HG03469 (cell line): Measurements from ENCODE around the gene KIF26B.

ENCODE experiments used
- ATAC-seq: cut with Tn5 transposase; IDR thresholded peaks from one replicate; pipeline ENCODE4 v1.9.1; 2021; ENCODE audit warnings: mild to moderate bottlenecking, moderate library complexity, moderate number of reproducible peaks; ENCODE audit not compliant: unreplicated experiment

The KIF26B gene

GRCh38 chr1:245542365-245542764, 387.6 kb downstream of the KIF26B start:
- no peak for ATAC-seq

GRCh38 chr1:245544236-245544635, 389.5 kb downstream of the KIF26B start:
- no peak for ATAC-seq

GRCh38 chr1:245546875-245547274, 392.1 kb downstream of the KIF26B start:
- ATAC-seq, result no peak

- ATAC-seq, result no peak
These were observed 395.4 kb downstream of the KIF26B start for GRCh38 chr1:245549996-245550719.

GRCh38 chr1:245550720-245551043, 395.9 kb downstream of the KIF26B start:
- ATAC-seq, result no peak

- ATAC-seq, result no peak
These were observed 396.8 kb downstream of the KIF26B start for GRCh38 chr1:245551536-245551935.

GRCh38 chr1:245552331-245552730, 397.5 kb downstream of the KIF26B start:
- no peak for ATAC-seq

GRCh38 chr1:245556057-245556456, 401.3 kb downstream of the KIF26B start:
- no peak for ATAC-seq

- no peak for ATAC-seq
These were observed 403.3 kb downstream of the KIF26B start for GRCh38 chr1:245558069-245558468.

GRCh38 chr1:245560316-245560859, 405.6 kb downstream of the KIF26B start:
- ATAC-seq, result no peak

GRCh38 chr1:245561665-245562234, 407.0 kb downstream of the KIF26B start:
- no peak for ATAC-seq

- no peak for ATAC-seq
These were observed 411.3 kb downstream of the KIF26B start for GRCh38 chr1:245566134-245566533.

- ATAC-seq, result no peak
These were observed 412.2 kb downstream of the KIF26B start for GRCh38 chr1:245566952-245567351.

- ATAC-seq, result no peak
These were observed 417.1 kb downstream of the KIF26B start for GRCh38 chr1:245571815-245572294.

- no peak for ATAC-seq
These were observed 417.9 kb downstream of the KIF26B start for GRCh38 chr1:245572709-245573108.

GRCh38 chr1:245575710-245576109, 420.9 kb downstream of the KIF26B start:
- ATAC-seq, result no peak

GRCh38 chr1:245576323-245576722, 421.5 kb downstream of the KIF26B start:
- ATAC-seq, result no peak

- no peak for ATAC-seq
These were observed 422.7 kb downstream of the KIF26B start for GRCh38 chr1:245577191-245578157.

- ATAC-seq, result no peak
These were observed 423.5 kb downstream of the KIF26B start for GRCh38 chr1:245578308-245578707.

- ATAC-seq, result no peak
These were observed 424.0 kb downstream of the KIF26B start for GRCh38 chr1:245578771-245579170.

- no peak for ATAC-seq
These were observed 425.1 kb downstream of the KIF26B start for GRCh38 chr1:245579881-245580280.
